Endodermal cell (in vitro differentiated cells): ENCODE results near the gene LNX1. TPM values are rescaled to one million over a fixed set of nuclear protein-coding genes. Genes with fewer than 3 reads are reported as not detected.

ENCODE experiments used
- DNase-seq: peaks from one replicate; pipeline ENCODE4 v3.0.0-alpha.2; 2017
- H3K27ac ChIP-seq: 2 replicates; pipeline ENCODE4 v1.5.1; 2013; ENCODE audit warnings: mild to moderate bottlenecking, low read depth, low read length, moderate library complexity
- H3K27me3 ChIP-seq: 2 replicates; pipeline ENCODE4 v1.6.1; 2013; ENCODE audit warnings: mild to moderate bottlenecking, low read length, moderate library complexity; ENCODE audit not compliant: insufficient read depth, control insufficient read depth, poor library complexity, severe bottlenecking
- H3K36me3 ChIP-seq: 2 replicates; pipeline ENCODE4 v1.7.0; 2013; ENCODE audit warnings: mild to moderate bottlenecking, low read length, moderate library complexity; ENCODE audit not compliant: control insufficient read depth, insufficient read depth
- H3K4me1 ChIP-seq: one replicate; pipeline ENCODE4 v1.7.0; 2013; ENCODE audit warnings: low read length; ENCODE audit not compliant: control insufficient read depth, insufficient read depth
- H3K4me3 ChIP-seq: 2 replicates; pipeline ENCODE4 v1.5.1; 2013; ENCODE audit warnings: mild to moderate bottlenecking, low read length, moderate library complexity
- H3K9ac ChIP-seq: 2 replicates; pipeline ENCODE4 v1.6.1; 2013; ENCODE audit warnings: mild to moderate bottlenecking, low read length, moderate library complexity; ENCODE audit not compliant: poor library complexity, severe bottlenecking; ENCODE audit errors: extremely low read depth
- H3K9me3 ChIP-seq: 2 replicates; pipeline ENCODE4 v1.6.1; 2013; ENCODE audit warnings: mild to moderate bottlenecking, low read length, moderate library complexity; ENCODE audit not compliant: control insufficient read depth
- H3K27ac Mint-ChIP-seq: 2 replicates; pipeline ENCODE4 v1.8.0; 2020; ENCODE audit warnings: mixed read lengths
- H3K27me3 Mint-ChIP-seq: 2 replicates; pipeline ENCODE4 v1.8.0; 2021; ENCODE audit warnings: mild to moderate bottlenecking, mixed read lengths; ENCODE audit not compliant: insufficient read depth
- H3K36me3 Mint-ChIP-seq: 2 replicates; pipeline ENCODE4 v1.8.0; 2020; ENCODE audit warnings: low read depth, mixed read lengths
- H3K4me1 Mint-ChIP-seq: 2 replicates; pipeline ENCODE4 v1.8.0; 2020; ENCODE audit warnings: mixed read lengths
- H3K4me3 Mint-ChIP-seq: 2 replicates; pipeline ENCODE4 v1.8.0; 2020; ENCODE audit warnings: mild to moderate bottlenecking, moderate library complexity, mixed read lengths
- H3K9me3 Mint-ChIP-seq: 2 replicates; pipeline ENCODE4 v1.8.0; 2020; ENCODE audit warnings: mild to moderate bottlenecking, mixed read lengths
- CTCF ChIP-seq: fragments of 200-600 bp; sonication (generic); conservative IDR thresholded peaks from 2 replicates; pipeline ENCODE4 v1.5.0; 2021; ENCODE audit warnings: antibody characterized with exemption, mild to moderate bottlenecking
- WGBS, 2 experiments: methylation state at CpG; one replicate each; pipeline versions ENCODE4 v1.1.5 to v1.1.7; 2013; ENCODE audit warnings: missing lambda C conversion rate in 2 of 2, mixed read lengths in 1 of 2; ENCODE audit not compliant: insufficient coverage in 1 of 2, insufficient read length in 1 of 2; 5-methylcytosine and 5-hydroxymethylcytosine counted together
- total RNA-seq, 2 donors: library from RNA; stranded (reverse); fragmentation: NEBNext Ultra II Directional in 1 of 2; extraction: Animal tissue kit (Norgen Biotek cat#: 25700) in 1 of 2; gene quantifications; 2 replicates in 1 of 2; 3 replicates in 1 of 2; pipeline ENCODE4 v1.2.1, GENCODE V29; 2021

Gene LNX1
- total RNA-seq, 2 donors from 2014 or later: 4.4 to 5.4 TPM

GRCh38 chr4:53505947-53506346 lies 85.3 kb downstream of the LNX1 start:
- peak; percentile 60 for TF ChIP-seq CTCF
- Mint-ChIP-seq H3K36me3 (no peaks in the 10 kb centered on the region), H3K4me3 (no peak overlapping the region), H3K9me3 (no peaks in the 10 kb centered on the region), H3K4me1 (no peaks in the 10 kb centered on the region), H3K27ac (no peak overlapping the region), H3K27me3 (no peaks in the 10 kb centered on the region)
- Histone ChIP-seq H3K4me3 (no peak overlapping the region), H3K9ac (no peak overlapping the region), H3K27ac (no peak overlapping the region), H3K36me3 (no peaks in the 10 kb centered on the region), H3K9me3 (no peaks in the 10 kb centered on the region), H3K4me1 (no peaks in the 10 kb centered on the region), H3K27me3 (no peaks in the 10 kb centered on the region)
- WGBS, 2 experiments: 89 to 95% methylated on average over 2 of the region's 2 CpGs
- DNase-seq: no peak

GRCh38 chr4:53502094-53502493 lies 89.2 kb downstream of the LNX1 start:
- Histone ChIP-seq H3K4me3 (no peak overlapping the region), H3K9ac (no peak overlapping the region), H3K9me3 (no peaks in the 10 kb centered on the region), H3K36me3 (no peaks in the 10 kb centered on the region), H3K4me1 (no peaks in the 10 kb centered on the region), H3K27me3 (no peaks in the 10 kb centered on the region), H3K27ac (no peak overlapping the region)
- H3K27ac Mint-ChIP-seq: no peak overlapping the region
- peaks cover 12% of the 10 kb centered on the region for H3K4me1 Mint-ChIP-seq
- TF ChIP-seq CTCF: no peak
- no peaks in the 10 kb centered on the region for H3K27me3 Mint-ChIP-seq
- 95% methylated on average over 1 of the region's 1 CpG; no CpG with 5 or more reads in 1 of the 2 experiments for WGBS, 2 experiments
- no peaks in the 10 kb centered on the region for H3K36me3 Mint-ChIP-seq
- no peaks in the 10 kb centered on the region for H3K9me3 Mint-ChIP-seq
- DNase-seq: no peak
- no peak overlapping the region for H3K4me3 Mint-ChIP-seq

DNA sequence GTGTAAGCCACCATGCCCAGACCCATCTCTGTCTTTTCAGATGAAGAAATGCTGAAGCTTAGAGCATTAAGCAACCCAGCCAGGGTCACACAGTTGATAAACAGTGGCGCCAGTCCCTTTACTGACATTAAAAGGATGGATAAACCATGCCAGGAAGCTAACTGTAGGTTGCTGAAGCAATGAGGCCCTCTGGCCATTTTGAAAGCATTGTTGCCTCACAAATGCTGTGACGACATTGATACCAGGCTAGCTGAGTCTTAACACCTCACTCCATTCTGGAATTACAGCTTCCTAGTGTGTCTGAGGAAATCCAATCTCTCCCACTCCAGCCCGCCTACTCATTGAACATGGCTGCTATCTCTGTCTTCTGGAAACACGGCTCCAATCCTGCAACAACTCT lies 89.7 kb downstream of the LNX1 start:
- Mint-ChIP-seq H3K36me3 (no peaks in the 10 kb centered on the region), H3K27me3 (no peaks in the 10 kb centered on the region), H3K4me1 (peaks cover 12% of the 10 kb centered on the region), H3K4me3 (no peak overlapping the region), H3K9me3 (no peaks in the 10 kb centered on the region), H3K27ac (no peak overlapping the region)
- Histone ChIP-seq H3K9ac (no peak overlapping the region), H3K36me3 (no peaks in the 10 kb centered on the region), H3K4me3 (no peak overlapping the region), H3K27ac (no peak overlapping the region), H3K4me1 (no peaks in the 10 kb centered on the region), H3K27me3 (no peaks in the 10 kb centered on the region), H3K9me3 (no peaks in the 10 kb centered on the region)
- no peak for DNase-seq
- 88 to 100% methylated on average over 2 to 4 of the region's 4 CpGs for WGBS, 2 experiments
- no peak for TF ChIP-seq CTCF
